ENCODE results near the gene SYT1. TPM values are rescaled to one million over a fixed set of nuclear protein-coding genes. Genes with fewer than 3 reads are reported as not detected.

Gene SYT1
- total and polyA plus RNA-seq, 2 donors (not counting 1 experiment from before 2014, with no cell fraction given), result 0.60 to 1.3 TPM

GRCh38 chr12:79020106-79020505 lies 155.5 kb downstream of the SYT1 start:
- TF ChIP-seq CTCF (IDR thresholded peaks at IDR 0.05) (no peak), EZH2 (IDR thresholded peaks at IDR 0.05; ENCODE audit: borderline replicate concordance, insufficient read depth, low read depth, low read length, poor library complexity, severe bottlenecking) (no peak)
- Histone ChIP-seq H3K9ac (ENCODE audit: low read length) (no peak overlapping the region), H4K20me1 (ENCODE audit: control insufficient read depth, insufficient read depth, low read length, poor library complexity, severe bottlenecking) (no peaks in the 10 kb centered on the region), H3K4me3 (ENCODE audit: control extremely low read depth in 1 of 5, extremely low read depth in 1 of 5, insufficient read depth in 1 of 5, low read depth in 2 of 5, low read length in 4 of 5) (no peak overlapping the region), H2AFZ (ENCODE audit: insufficient read depth, low read depth, low read length, poor library complexity, severe bottlenecking) (no peak overlapping the region), H3K36me3 (replicated peaks in 1 of 2; ENCODE audit: control extremely low read depth in 1 of 2, control insufficient read depth in 1 of 2, extremely low read depth in 1 of 2, insufficient read depth in 2 of 2, low read length in 1 of 2) (no peaks in the 10 kb centered on the region), H3K4me2 (replicated peaks; ENCODE audit: low read depth, low read length, poor library complexity, severe bottlenecking) (no peak overlapping the region), H3K4me1 (ENCODE audit: control insufficient read depth in 2 of 2, insufficient read depth in 2 of 2, low read length in 2 of 2) (no peaks in the 10 kb centered on the region), H3K27me3 (replicated peaks in 1 of 4; ENCODE audit: control extremely low read depth in 1 of 4, control insufficient read depth in 3 of 4, insufficient read depth in 4 of 4, low read length in 3 of 4) (no peaks in the 10 kb centered on the region), H3K27ac (ENCODE audit: low read length in 2 of 2) (no peak overlapping the region), H3K9me3 (ENCODE audit: control extremely low read depth in 1 of 3, control insufficient read depth in 2 of 3, insufficient read depth in 1 of 3, low read length in 2 of 3) (peaks cover 0 to 1% (median 0%) of the 10 kb centered on the region in 3 donors), H3K79me2 (ENCODE audit: control insufficient read depth, insufficient read depth, low read length) (no peaks in the 10 kb centered on the region)
- intact Hi-C loops (cut with micrococcal nuclease), result no loop called here
- WGBS (ENCODE audit: insufficient coverage), result 80% methylated on average over 1 of the region's 1 CpG
- ChIA-PET CTCF (no interaction called here), POLR2A (no interaction called here)
- Mint-ChIP-seq H3K4me3 (no peak overlapping the region), H3K9me3 (ENCODE audit: insufficient read depth) (no peaks in the 10 kb centered on the region), H3K27me3 (no peaks in the 10 kb centered on the region), H3K27ac (no peak overlapping the region), H3K4me1 (no peaks in the 10 kb centered on the region)
- ATAC-seq (ENCODE audit: low read depth) (no peak), DNase-seq (no peak)

GRCh38 chr12:79021021-79021420 lies 156.4 kb downstream of the SYT1 start:
- Histone ChIP-seq H3K27ac (ENCODE audit: low read length in 2 of 2) (no peak overlapping the region), H3K9ac (ENCODE audit: low read length) (no peak overlapping the region), H2AFZ (ENCODE audit: insufficient read depth, low read depth, low read length, poor library complexity, severe bottlenecking) (no peak overlapping the region), H3K4me2 (replicated peaks; ENCODE audit: low read depth, low read length, poor library complexity, severe bottlenecking) (no peak overlapping the region), H3K36me3 (replicated peaks in 1 of 2; ENCODE audit: control extremely low read depth in 1 of 2, control insufficient read depth in 1 of 2, extremely low read depth in 1 of 2, insufficient read depth in 2 of 2, low read length in 1 of 2) (no peaks in the 10 kb centered on the region), H3K27me3 (replicated peaks in 1 of 4; ENCODE audit: control extremely low read depth in 1 of 4, control insufficient read depth in 3 of 4, insufficient read depth in 4 of 4, low read length in 3 of 4) (no peaks in the 10 kb centered on the region), H4K20me1 (ENCODE audit: control insufficient read depth, insufficient read depth, low read length, poor library complexity, severe bottlenecking) (no peaks in the 10 kb centered on the region), H3K4me1 (ENCODE audit: control insufficient read depth in 2 of 2, insufficient read depth in 2 of 2, low read length in 2 of 2) (no peaks in the 10 kb centered on the region), H3K9me3 (ENCODE audit: control extremely low read depth in 1 of 3, control insufficient read depth in 2 of 3, insufficient read depth in 1 of 3, low read length in 2 of 3) (peaks cover 0 to 1% (median 0%) of the 10 kb centered on the region in 3 donors), H3K4me3 (ENCODE audit: control extremely low read depth in 1 of 5, extremely low read depth in 1 of 5, insufficient read depth in 1 of 5, low read depth in 2 of 5, low read length in 4 of 5) (no peak overlapping the region), H3K79me2 (ENCODE audit: control insufficient read depth, insufficient read depth, low read length) (no peaks in the 10 kb centered on the region)
- H3K27me3 Mint-ChIP-seq, result no peaks in the 10 kb centered on the region
- H3K27ac Mint-ChIP-seq, result no peak overlapping the region
- no peaks in the 10 kb centered on the region for H3K9me3 Mint-ChIP-seq (ENCODE audit: insufficient read depth)
- TF ChIP-seq EZH2 (IDR thresholded peaks at IDR 0.05; ENCODE audit: borderline replicate concordance, insufficient read depth, low read depth, low read length, poor library complexity, severe bottlenecking), result no peak
- TF ChIP-seq CTCF (IDR thresholded peaks at IDR 0.05), result no peak
- no peak overlapping the region for H3K4me3 Mint-ChIP-seq
- POLR2A ChIA-PET, result no interaction called here
- intact Hi-C loops (cut with micrococcal nuclease), result no loop called here
- no peaks in the 10 kb centered on the region for H3K4me1 Mint-ChIP-seq
- DNase-seq (no peak), ATAC-seq (ENCODE audit: low read depth) (no peak)
- CTCF ChIA-PET, result no interaction called here

Data from B cell (primary cell).